Fibroblast of pulmonary artery (primary cell): Measurements from ENCODE around the gene ITGA2B.
"Not testable (repeated sequence)": the region's sequence is repeated elsewhere in the genome, so short reads cannot be mapped to it uniquely, and the experiment has no call there.

Source experiments
- DNase-seq: peaks from one replicate; pipeline ENCODE4 v3.0.0-alpha.2; 2010; ENCODE audit warnings: low read depth
- H3K4me3 ChIP-seq: replicated peaks from 2 replicates; pipeline ENCODE4 v1.5.1; 2011; ENCODE audit warnings: low read depth, mild to moderate bottlenecking, control low read depth, low read length, moderate library complexity
- TF ChIP-seq, protein P1 (sequence below): IDR thresholded peaks from 2 replicates; pipeline ENCODE4 v1.5.1; 2011; ENCODE audit warnings: mild to moderate bottlenecking, control low read depth, low read length, inconsistent platforms; ENCODE audit errors: missing control alignments

The ITGA2B gene

DNA sequence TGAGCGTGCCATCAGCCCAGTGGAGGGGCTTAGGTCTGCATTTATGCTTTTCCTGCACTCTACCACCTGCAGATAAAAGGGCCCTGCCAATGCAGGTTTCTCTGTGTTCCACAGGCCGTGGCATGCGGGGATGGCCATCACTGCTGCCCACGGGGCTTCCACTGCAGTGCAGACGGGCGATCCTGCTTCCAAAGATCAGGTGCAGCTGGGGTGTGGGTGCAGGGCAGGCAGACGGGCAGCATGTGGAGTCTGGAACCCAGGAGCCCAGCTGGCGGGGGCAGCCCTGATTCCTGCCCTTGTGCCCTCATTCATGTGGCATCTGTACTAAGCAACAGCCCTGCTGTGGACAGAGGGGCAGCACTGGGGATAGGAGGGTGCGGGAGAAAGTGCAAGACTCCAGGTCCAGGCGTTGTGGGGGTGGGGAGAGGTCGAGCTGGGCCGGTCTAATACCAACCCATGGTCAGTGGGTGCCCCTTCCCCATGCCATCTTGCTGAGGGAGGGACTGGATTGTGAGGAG, 39.8 kb downstream of the ITGA2B start:
- TF ChIP-seq, protein P1, sequence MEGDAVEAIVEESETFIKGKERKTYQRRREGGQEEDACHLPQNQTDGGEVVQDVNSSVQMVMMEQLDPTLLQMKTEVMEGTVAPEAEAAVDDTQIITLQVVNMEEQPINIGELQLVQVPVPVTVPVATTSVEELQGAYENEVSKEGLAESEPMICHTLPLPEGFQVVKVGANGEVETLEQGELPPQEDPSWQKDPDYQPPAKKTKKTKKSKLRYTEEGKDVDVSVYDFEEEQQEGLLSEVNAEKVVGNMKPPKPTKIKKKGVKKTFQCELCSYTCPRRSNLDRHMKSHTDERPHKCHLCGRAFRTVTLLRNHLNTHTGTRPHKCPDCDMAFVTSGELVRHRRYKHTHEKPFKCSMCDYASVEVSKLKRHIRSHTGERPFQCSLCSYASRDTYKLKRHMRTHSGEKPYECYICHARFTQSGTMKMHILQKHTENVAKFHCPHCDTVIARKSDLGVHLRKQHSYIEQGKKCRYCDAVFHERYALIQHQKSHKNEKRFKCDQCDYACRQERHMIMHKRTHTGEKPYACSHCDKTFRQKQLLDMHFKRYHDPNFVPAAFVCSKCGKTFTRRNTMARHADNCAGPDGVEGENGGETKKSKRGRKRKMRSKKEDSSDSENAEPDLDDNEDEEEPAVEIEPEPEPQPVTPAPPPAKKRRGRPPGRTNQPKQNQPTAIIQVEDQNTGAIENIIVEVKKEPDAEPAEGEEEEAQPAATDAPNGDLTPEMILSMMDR: no peak
- H3K4me3 ChIP-seq: no peak overlapping the region
- DNase-seq: no peak

DNA sequence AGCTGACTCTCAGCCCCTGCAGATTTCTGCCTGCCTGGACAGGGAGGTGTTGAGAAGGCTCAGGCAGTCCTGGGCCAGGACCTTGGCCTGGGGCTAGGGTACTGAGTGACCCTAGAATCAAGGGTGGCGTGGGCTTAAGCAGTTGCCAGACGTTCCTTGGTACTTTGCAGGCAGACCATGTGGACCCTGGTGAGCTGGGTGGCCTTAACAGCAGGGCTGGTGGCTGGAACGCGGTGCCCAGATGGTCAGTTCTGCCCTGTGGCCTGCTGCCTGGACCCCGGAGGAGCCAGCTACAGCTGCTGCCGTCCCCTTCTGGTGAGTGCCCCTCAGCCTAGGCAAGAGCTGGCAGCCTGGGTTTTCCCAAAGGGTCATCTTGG, 40.5 kb downstream of the ITGA2B start:
- no peak overlapping the region for H3K4me3 ChIP-seq
- TF ChIP-seq, protein P1: no peak
- DNase-seq: no peak

DNA sequence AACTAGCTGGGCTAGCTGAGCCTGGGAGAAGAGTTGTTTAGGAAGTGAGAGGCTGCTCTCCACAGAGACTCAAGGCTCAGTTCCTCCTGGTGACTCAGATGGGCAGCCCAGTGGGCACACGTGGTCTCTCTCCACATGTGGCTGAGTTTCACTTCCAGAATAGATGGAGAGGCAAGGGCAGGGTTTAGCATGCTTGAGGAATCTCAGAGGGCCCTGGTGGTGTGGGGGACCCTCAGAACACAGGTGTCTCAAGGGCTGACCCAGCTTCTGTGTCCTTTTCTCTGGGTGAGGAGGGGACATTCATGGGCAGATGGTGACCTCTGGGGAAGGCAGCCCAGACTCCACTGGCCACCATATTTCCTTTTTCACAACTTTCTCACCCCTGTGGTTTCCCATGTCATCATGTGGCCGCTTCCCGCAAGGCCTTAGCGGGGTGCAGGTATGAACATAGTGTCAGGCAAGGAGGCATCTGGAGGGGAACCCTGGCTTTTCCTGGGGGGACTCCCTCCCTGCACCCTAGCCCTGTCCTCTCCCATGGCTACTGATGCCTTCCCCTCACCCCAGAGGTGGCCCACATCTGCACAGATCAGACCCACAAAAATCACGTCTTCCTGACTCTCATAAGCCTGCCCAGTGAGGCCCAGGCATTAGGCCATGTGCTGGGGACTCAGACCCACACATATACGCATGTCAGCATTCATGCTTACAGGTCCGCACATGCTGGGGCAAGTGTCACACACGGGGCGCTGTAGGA, 41.0 kb downstream of the ITGA2B start:
- DNase-seq: no peak

GRCh38 chr17:44347206-44348055, 42.0 kb downstream of the ITGA2B start:
- not testable (repeated sequence) for H3K4me3 ChIP-seq

More for the DNA sequence above, 41.0 kb downstream of the ITGA2B start:
- no peak overlapping the region for H3K4me3 ChIP-seq
- TF ChIP-seq, protein P1: no peak

DNA sequence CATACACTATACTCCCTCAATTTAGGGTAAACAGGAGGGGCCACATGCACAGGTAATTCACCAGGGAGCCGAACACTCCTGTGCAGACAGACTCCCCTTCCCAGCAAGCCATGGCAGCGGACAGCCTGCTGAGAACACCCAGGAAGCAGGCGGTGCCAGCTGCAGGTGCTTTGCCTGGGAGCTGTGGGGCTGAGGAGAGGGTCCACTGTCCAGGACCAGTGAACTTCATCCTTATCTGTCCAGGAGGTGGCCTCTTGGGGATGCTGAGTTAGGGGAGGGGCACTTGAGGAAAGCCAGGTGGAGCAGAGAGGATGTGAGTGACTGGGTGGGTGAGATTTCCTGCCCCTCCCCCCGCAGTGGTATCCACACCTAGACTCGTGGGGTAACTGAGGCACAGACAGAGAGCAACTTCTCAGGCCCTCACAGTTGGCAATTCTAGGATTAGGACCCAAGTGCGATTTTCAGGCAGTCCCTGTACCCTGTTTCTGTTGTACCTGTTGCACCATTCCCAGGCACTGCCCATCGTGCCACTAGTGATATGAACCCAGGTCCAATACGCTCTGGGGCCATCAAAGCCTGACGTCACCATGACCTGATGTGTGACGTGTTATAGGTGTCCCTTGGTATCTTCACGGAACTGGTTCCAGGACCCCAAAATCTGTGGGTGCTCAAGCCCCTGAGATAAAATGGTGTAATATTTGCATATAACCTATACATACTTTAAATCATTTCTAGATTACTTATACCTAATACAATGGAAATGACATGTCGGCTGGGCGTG, 43.2 kb downstream of the ITGA2B start:
- TF ChIP-seq, protein P1: no peak

More at GRCh38 chr17:44347206-44348055, 42.0 kb downstream of the ITGA2B start:
- DNase-seq: not testable (repeated sequence)

GRCh38 chr17:44345454-44346026, 43.9 kb downstream of the ITGA2B start:
- DNase-seq: peak; percentile 59
- peak overlapping the region; percentile 82 for H3K4me3 ChIP-seq
- TF ChIP-seq, protein P1: peak; percentile 37

More for the DNA sequence above, 43.2 kb downstream of the ITGA2B start:
- no peak for DNase-seq
- peak overlapping the region; percentile 82 for H3K4me3 ChIP-seq
